SU-DHL-6 (cell line): ENCODE results near the gene RSU1.
"Not testable (repeated sequence)": the region's sequence is repeated elsewhere in the genome, so short reads cannot be mapped to it uniquely, and the experiment has no call there.

ENCODE experiments used
- H2AFZ ChIP-seq: fragments of 200-600 bp; sonication (generic); 2 replicates; pipeline ENCODE4 v1.6.1; 2014; ENCODE audit warnings: low read depth, mild to moderate bottlenecking, moderate library complexity, mixed read lengths, antibody characterized with exemption, low read length; ENCODE audit not compliant: severe bottlenecking
- H3F3A ChIP-seq: fragments of 200-600 bp; shearing (Covaris generic); 2 replicates; pipeline ENCODE4 v1.6.0; 2016; ENCODE audit warnings: antibody characterized with exemption, mild to moderate bottlenecking; ENCODE audit not compliant: insufficient read depth
- H3K27ac ChIP-seq: fragments of 200-600 bp; sonication (generic); 2 replicates; pipeline ENCODE4 v1.5.1; 2016; ENCODE audit warnings: low read depth, mild to moderate bottlenecking, low read length, moderate library complexity, mixed read lengths
- H3K27me3 ChIP-seq: fragments of 200-600 bp; sonication (generic), shearing (Covaris generic); 2 replicates; pipeline ENCODE4 v1.6.0; 2014; ENCODE audit warnings: mild to moderate bottlenecking, low read length
- H3K36me3 ChIP-seq: fragments of 200-600 bp; sonication (generic); 2 replicates; pipeline ENCODE4 v1.6.1; 2014; ENCODE audit warnings: mild to moderate bottlenecking, low read length, mixed read lengths
- H3K4me2 ChIP-seq: fragments of 300-600, 200-600 bp; shearing (Covaris generic), sonication (generic); 2 replicates; pipeline ENCODE4 v1.6.0; 2014; ENCODE audit warnings: low read length, low read depth, mild to moderate bottlenecking; ENCODE audit not compliant: poor library complexity, severe bottlenecking
- H3K4me3 ChIP-seq: fragments of 200-600 bp; sonication (generic); 2 replicates; pipeline ENCODE4 v1.5.1; 2014; ENCODE audit warnings: antibody characterized with exemption, low read length, mild to moderate bottlenecking, mixed read lengths; ENCODE audit not compliant: insufficient read depth, poor library complexity, severe bottlenecking
- H3K79me2 ChIP-seq: fragments of 200-600 bp; sonication (generic); 2 replicates; pipeline ENCODE4 v1.6.1; 2014; ENCODE audit warnings: mild to moderate bottlenecking, low read length, moderate library complexity; ENCODE audit not compliant: insufficient read depth
- H3K9ac ChIP-seq: fragments of 200-600 bp; sonication (generic); 2 replicates; pipeline ENCODE4 v1.7.0; 2014; ENCODE audit warnings: mild to moderate bottlenecking, low read length
- H3K9me2 ChIP-seq: fragments of 200-600 bp; sonication (generic); replicated peaks from 2 replicates; pipeline ENCODE4 v1.6.1; 2014; ENCODE audit warnings: low read length; ENCODE audit not compliant: insufficient read depth
- H3K9me3 ChIP-seq: fragments of 200-600 bp; sonication (generic); 2 replicates; pipeline ENCODE4 v1.6.1; 2014; ENCODE audit warnings: low read length, mixed read lengths; ENCODE audit not compliant: insufficient read depth
- H4K20me1 ChIP-seq: fragments of 200-600 bp; sonication (generic); 2 replicates; pipeline ENCODE4 v1.6.1; 2014; ENCODE audit warnings: low read depth, mild to moderate bottlenecking, antibody characterized with exemption, low read length, moderate library complexity, mixed read lengths
- CTCF ChIP-seq: fragments of 200-600 bp; sonication (generic); IDR thresholded peaks from one replicate; pipeline ENCODE4 v1.5.1; 2017; ENCODE audit warnings: antibody characterized with exemption, mild to moderate bottlenecking, low read length, moderate library complexity; ENCODE audit not compliant: insufficient read depth, poor library complexity, severe bottlenecking
- EZH2phosphoT487 ChIP-seq: fragments of 200-600 bp; sonication (generic), shearing (Covaris generic); conservative IDR thresholded peaks from 2 replicates; pipeline ENCODE4 v1.6.1; 2018; ENCODE audit warnings: mild to moderate bottlenecking, antibody characterized with exemption, low read length, moderate library complexity, mixed read lengths

The RSU1 gene

GRCh38 chr10:16761300-16761699 is 55.9 kb downstream of the RSU1 start:
- no peaks in the 10 kb centered on the region for H3K79me2 ChIP-seq
- H3K4me3 ChIP-seq, result no peak overlapping the region
- no peaks in the 10 kb centered on the region for H3K27me3 ChIP-seq
- no peaks in the 10 kb centered on the region for H3K9me2 ChIP-seq
- H2AFZ ChIP-seq, result no peak overlapping the region
- no peaks in the 10 kb centered on the region for H3K9me3 ChIP-seq
- no peaks in the 10 kb centered on the region for H3F3A ChIP-seq
- no peak for TF ChIP-seq EZH2phosphoT487
- no peak for TF ChIP-seq CTCF
- no peak overlapping the region for H3K9ac ChIP-seq
- H3K27ac ChIP-seq, result no peak overlapping the region
- H4K20me1 ChIP-seq, result no peaks in the 10 kb centered on the region
- no peaks in the 10 kb centered on the region for H3K36me3 ChIP-seq
- H3K4me2 ChIP-seq, result no peak overlapping the region

DNA sequence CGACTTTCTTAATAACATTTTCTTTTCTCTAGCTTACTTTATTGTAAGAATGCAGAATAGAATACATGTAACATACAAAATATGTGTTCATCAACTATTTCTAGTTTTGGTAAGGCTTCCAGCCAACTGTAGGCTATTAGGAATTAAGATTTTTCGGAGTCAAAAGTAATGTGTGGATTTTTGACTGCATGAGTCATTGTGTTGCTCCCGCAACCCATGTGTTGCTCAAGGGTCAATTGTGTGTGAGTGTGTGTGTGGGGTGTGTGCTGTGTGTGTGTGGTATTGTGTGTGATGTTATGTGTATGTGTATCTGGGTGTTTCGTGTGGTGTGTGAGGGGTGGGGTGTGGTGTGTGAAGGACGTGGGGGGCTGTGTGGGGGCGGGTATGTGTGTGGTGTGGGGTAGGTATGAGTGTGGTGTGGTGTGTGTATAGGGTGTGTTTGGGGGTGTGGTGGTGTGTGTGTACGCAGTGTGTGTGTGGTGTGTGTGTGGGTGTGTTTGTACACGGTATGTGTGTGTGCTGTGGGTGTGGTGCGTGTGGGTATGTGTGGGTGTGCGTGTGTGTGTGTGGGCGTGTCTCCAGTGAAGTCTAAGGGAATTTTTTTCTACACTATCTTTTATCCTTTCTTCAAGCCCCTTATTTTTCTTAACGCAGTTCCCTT is 60.5 kb downstream of the RSU1 start:
- Histone ChIP-seq H3K79me2 (no peaks in the 10 kb centered on the region), H3K4me2 (no peak overlapping the region), H3K9me2 (no peaks in the 10 kb centered on the region), H3K27me3 (no peaks in the 10 kb centered on the region), H3K27ac (no peak overlapping the region), H3K4me3 (no peak overlapping the region), H3K36me3 (no peaks in the 10 kb centered on the region), H4K20me1 (no peaks in the 10 kb centered on the region), H2AFZ (no peak overlapping the region), H3F3A (no peaks in the 10 kb centered on the region), H3K9ac (no peak overlapping the region), H3K9me3 (no peaks in the 10 kb centered on the region)
- TF ChIP-seq CTCF, result no peak
- no peak for TF ChIP-seq EZH2phosphoT487

DNA sequence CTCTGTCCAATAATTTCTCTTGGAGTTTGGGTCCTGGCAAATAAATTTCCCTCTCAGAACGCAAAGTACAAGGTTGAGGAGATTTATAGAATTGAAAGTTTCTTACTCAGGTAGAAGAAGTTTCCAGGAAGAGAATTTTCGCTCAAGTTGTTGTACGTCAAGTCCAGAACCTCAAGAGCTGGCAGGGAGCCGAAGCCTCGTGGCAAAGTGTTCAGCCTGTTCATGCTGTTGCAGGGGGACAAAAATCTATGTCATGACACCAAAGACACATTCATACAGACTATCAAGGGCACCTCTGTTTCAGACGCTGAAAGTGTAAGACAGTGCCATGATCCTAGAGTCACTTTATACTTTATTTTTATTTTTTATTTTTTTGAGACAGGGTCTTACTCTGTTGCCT is 62.5 kb downstream of the RSU1 start:
- H2AFZ ChIP-seq, result no peak overlapping the region
- no peak overlapping the region for H3K9ac ChIP-seq
- no peaks in the 10 kb centered on the region for H3F3A ChIP-seq
- H3K79me2 ChIP-seq, result no peaks in the 10 kb centered on the region
- TF ChIP-seq EZH2phosphoT487, result no peak
- TF ChIP-seq CTCF, result no peak
- H3K9me3 ChIP-seq, result no peaks in the 10 kb centered on the region
- no peaks in the 10 kb centered on the region for H3K9me2 ChIP-seq
- H3K36me3 ChIP-seq, result no peaks in the 10 kb centered on the region
- H4K20me1 ChIP-seq, result no peaks in the 10 kb centered on the region
- no peaks in the 10 kb centered on the region for H3K27me3 ChIP-seq
- no peak overlapping the region for H3K4me2 ChIP-seq
- no peak overlapping the region for H3K4me3 ChIP-seq
- H3K27ac ChIP-seq, result no peak overlapping the region

GRCh38 chr10:16752849-16753248 is 64.4 kb downstream of the RSU1 start:
- H2AFZ ChIP-seq, H3K9me2 ChIP-seq, H3K27ac ChIP-seq, H3K36me3 ChIP-seq, H3K79me2 ChIP-seq, H3K4me2 ChIP-seq, H3K9me3 ChIP-seq, H3K9ac ChIP-seq, H3K4me3 ChIP-seq, H3K27me3 ChIP-seq, H3F3A ChIP-seq, H4K20me1 ChIP-seq: not testable (repeated sequence)
